Endothelial cell of umbilical vein (primary cell): ENCODE results near the gene SPRED2. TPM values are rescaled to one million over a fixed set of nuclear protein-coding genes. Genes with fewer than 3 reads are reported as not detected.

Source experiments
- BruUV-seq: library from RNA; stranded (reverse); fragments of 400-500 nt; replicated peaks from 2 replicates; lab custom pipeline; 2021; lab: Mats Ljungman, UMichigan
- CTCF ChIA-PET: fragments of 300-600, 350-600 bp; sonication (Branson Sonifier 250); formaldehyde crosslinking; loops from one replicate; lab custom pipeline; 2021; ENCODE audit warnings: antibody characterized with exemption, inconsistent platforms; lab: Charles Lee
- POLR2A ChIA-PET: fragments of 300-600, 350-600 bp; sonication (Branson Sonifier 250); formaldehyde crosslinking; loops from one replicate; lab custom pipeline; 2021; ENCODE audit warnings: antibody characterized with exemption, inconsistent platforms; lab: Charles Lee
- DNase-seq: peaks from one replicate; pipeline ENCODE4 v3.0.0-alpha.2; 2011; ENCODE audit warnings: low read depth, low spot score
- FAIRE-seq: peaks from 2 replicates; lab custom pipeline; 2011; peaks lifted over from hg19 to GRCh38; lab: Jason Lieb, UNC
- H2AFZ ChIP-seq: 2 replicates; pipeline ENCODE4 v1.6.0; 2012; ENCODE audit warnings: low read depth, low read length, control low read depth, inconsistent platforms
- H3K27ac ChIP-seq: 2 replicates; pipeline ENCODE4 v1.5.1; 2011; ENCODE audit warnings: low read depth, mild to moderate bottlenecking, control low read depth, low read length, moderate library complexity; ENCODE audit not compliant: insufficient read depth
- H3K27me3 ChIP-seq, 2 experiments: 2 replicates each; pipeline versions ENCODE4 v1.6.0 to v1.6.1; 2011; ENCODE audit warnings: low read length in 2 of 2, mixed read lengths in 1 of 2; ENCODE audit not compliant: control insufficient read depth in 2 of 2, insufficient read depth in 2 of 2
- H3K36me3 ChIP-seq, 2 experiments: 2 replicates in 1 of 2; 3 replicates in 1 of 2; pipeline ENCODE4 v1.5.1; 2011; ENCODE audit warnings: low read length in 2 of 2, mild to moderate bottlenecking in 1 of 2, moderate library complexity in 1 of 2; ENCODE audit not compliant: control insufficient read depth in 2 of 2, insufficient read depth in 2 of 2; ENCODE audit errors: extremely low read depth in 1 of 2
- H3K4me1 ChIP-seq: 3 replicates; pipeline ENCODE4 v1.5.1; 2011; ENCODE audit warnings: mild to moderate bottlenecking, low read length; ENCODE audit not compliant: control insufficient read depth, insufficient read depth; ENCODE audit errors: extremely low read depth
- H3K4me2 ChIP-seq: 2 replicates; pipeline ENCODE4 v1.6.1; 2011; ENCODE audit warnings: low read length, control low read depth, mixed read lengths; ENCODE audit not compliant: insufficient read depth
- H3K4me3 ChIP-seq, 3 experiments: fragments of 200-600 bp in 1 of 3; sonication (generic), shearing (Covaris generic) in 1 of 3; replicated peaks in 1 of 3; 2 replicates each; pipeline ENCODE4 v1.5.1; 2011 to 2016; ENCODE audit warnings: control low read depth in 3 of 3, low read length in 3 of 3, mild to moderate bottlenecking in 2 of 3, inconsistent platforms in 1 of 3, low read depth in 1 of 3, moderate library complexity in 1 of 3; ENCODE audit not compliant: insufficient read depth in 1 of 3
- H3K79me2 ChIP-seq: 2 replicates; pipeline ENCODE4 v1.6.0; 2012; ENCODE audit warnings: low read length, inconsistent platforms; ENCODE audit not compliant: control insufficient read depth, insufficient read depth
- H3K9ac ChIP-seq: replicated peaks from 2 replicates; pipeline ENCODE3; 2011; ENCODE audit warnings: low read length, control low read depth; ENCODE audit not compliant: insufficient read depth; ENCODE audit errors: extremely low read depth
- H3K9me1 ChIP-seq: replicated peaks from 3 replicates; pipeline ENCODE4 v1.6.0; 2011; ENCODE audit warnings: mild to moderate bottlenecking, low read length; ENCODE audit not compliant: control insufficient read depth, insufficient read depth; ENCODE audit errors: extremely low read depth
- H3K9me3 ChIP-seq: replicated peaks from 2 replicates; pipeline ENCODE4 v1.5.1; 2012; ENCODE audit warnings: low read length, inconsistent platforms; ENCODE audit not compliant: control insufficient read depth, insufficient read depth
- H4K20me1 ChIP-seq: replicated peaks from 2 replicates; pipeline ENCODE3; 2011; ENCODE audit warnings: mild to moderate bottlenecking, low read length; ENCODE audit not compliant: control insufficient read depth, insufficient read depth; ENCODE audit errors: extremely low read depth
- EZH2 ChIP-seq: IDR thresholded peaks from 2 replicates; pipeline ENCODE4 v1.6.1; 2012; ENCODE audit warnings: borderline replicate concordance, low read depth, mild to moderate bottlenecking, moderate library complexity, low read length, inconsistent platforms; ENCODE audit not compliant: severe bottlenecking
- FOS ChIP-seq: IDR thresholded peaks from 2 replicates; pipeline ENCODE4 v1.6.1; 2011; ENCODE audit warnings: mild to moderate bottlenecking, low read length, moderate library complexity, borderline replicate concordance; ENCODE audit not compliant: insufficient read depth
- MYC ChIP-seq: IDR thresholded peaks from one replicate; pipeline ENCODE4 v1.6.1; 2011; ENCODE audit warnings: mild to moderate bottlenecking, low read depth, low read length
- POLR2A ChIP-seq: IDR thresholded peaks from 2 replicates; pipeline ENCODE4 v1.6.1; 2012; ENCODE audit warnings: low read depth, mild to moderate bottlenecking, control low read depth, low read length
- dilution Hi-C: fragments of 300-500 bp; cut with MboI; formaldehyde crosslinking; loops from one replicate; pipeline ENCODE4 v1.15.0; 2019; ENCODE audit warnings: low sequenced_read_pairs; ENCODE audit not compliant: extremely low pct_ligation_motif_present
- intact Hi-C: fragments of 100-400 bp; cut with micrococcal nuclease; formaldehyde crosslinking; loops from one replicate; pipeline ENCODE4 v1.10.0; 2022
- polyA plus RNA-seq, 4 experiments: library from polyadenylated mRNA; depleted of rRNA in 3 of 4; stranded (reverse) in 3 of 4; unstranded in 1 of 4; fragments of >200 nt; gene quantifications; 2 replicates each; pipeline versions ENCODE4 v1.2.1 to v1.2.3, GENCODE V29; 2011 to 2012; ENCODE audit warnings: missing spikeins in 1 of 4
- total RNA-seq: library from RNA; stranded (reverse); gene quantifications from 2 replicates; pipeline ENCODE4 v1.2.3, GENCODE V29; 2021
- TF ChIP-seq, protein P1 (sequence below): IDR thresholded peaks from 2 replicates; pipeline ENCODE4 v1.6.1; 2011; ENCODE audit not compliant: insufficient read depth, insufficient read length
- TF ChIP-seq, protein P2 (sequence below), 2 donors: IDR thresholded peaks; 1 replicate in 1 of 2; 2 replicates in 1 of 2; pipeline ENCODE4 v1.5.1; 2011; ENCODE audit warnings: low read length in 2 of 2, mild to moderate bottlenecking in 2 of 2, moderate library complexity in 2 of 2, control low read depth in 1 of 2, inconsistent platforms in 1 of 2, low read depth in 1 of 2; ENCODE audit not compliant: insufficient read depth in 1 of 2; ENCODE audit errors: extremely low read depth in 1 of 2

SPRED2 gene
- total and polyA plus RNA-seq, 2 donors (not counting 3 experiments of a cell fraction or from before 2014, with no cell fraction given) = 3.6 to 9.6 TPM

- no TSS peak for BruUV-seq
- TF ChIP-seq MYC (no peak), EZH2 (no peak), POLR2A (no peak), FOS (no peak)
- TF ChIP-seq, protein P1, sequence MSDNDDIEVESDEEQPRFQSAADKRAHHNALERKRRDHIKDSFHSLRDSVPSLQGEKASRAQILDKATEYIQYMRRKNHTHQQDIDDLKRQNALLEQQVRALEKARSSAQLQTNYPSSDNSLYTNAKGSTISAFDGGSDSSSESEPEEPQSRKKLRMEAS = no peak
- TF ChIP-seq, protein P2, sequence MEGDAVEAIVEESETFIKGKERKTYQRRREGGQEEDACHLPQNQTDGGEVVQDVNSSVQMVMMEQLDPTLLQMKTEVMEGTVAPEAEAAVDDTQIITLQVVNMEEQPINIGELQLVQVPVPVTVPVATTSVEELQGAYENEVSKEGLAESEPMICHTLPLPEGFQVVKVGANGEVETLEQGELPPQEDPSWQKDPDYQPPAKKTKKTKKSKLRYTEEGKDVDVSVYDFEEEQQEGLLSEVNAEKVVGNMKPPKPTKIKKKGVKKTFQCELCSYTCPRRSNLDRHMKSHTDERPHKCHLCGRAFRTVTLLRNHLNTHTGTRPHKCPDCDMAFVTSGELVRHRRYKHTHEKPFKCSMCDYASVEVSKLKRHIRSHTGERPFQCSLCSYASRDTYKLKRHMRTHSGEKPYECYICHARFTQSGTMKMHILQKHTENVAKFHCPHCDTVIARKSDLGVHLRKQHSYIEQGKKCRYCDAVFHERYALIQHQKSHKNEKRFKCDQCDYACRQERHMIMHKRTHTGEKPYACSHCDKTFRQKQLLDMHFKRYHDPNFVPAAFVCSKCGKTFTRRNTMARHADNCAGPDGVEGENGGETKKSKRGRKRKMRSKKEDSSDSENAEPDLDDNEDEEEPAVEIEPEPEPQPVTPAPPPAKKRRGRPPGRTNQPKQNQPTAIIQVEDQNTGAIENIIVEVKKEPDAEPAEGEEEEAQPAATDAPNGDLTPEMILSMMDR (IDR thresholded peaks at IDR 0.05; ENCODE audit: extremely low read depth in 1 of 2, insufficient read depth in 1 of 2, low read depth in 1 of 2, low read length in 2 of 2) = no peak
- no peaks in the 10 kb centered on the region for H3K79me2 ChIP-seq
- H3K9me3 ChIP-seq = no peaks in the 10 kb centered on the region
- no peak overlapping the region for H3K27ac ChIP-seq
- H3K4me2 ChIP-seq = no peak overlapping the region
- H4K20me1 ChIP-seq = peaks cover 2% of the 10 kb centered on the region
- no peaks in the 10 kb centered on the region for H3K4me1 ChIP-seq
- intact Hi-C loops = no loop called here
- POLR2A ChIA-PET = no interaction called here
- H2AFZ ChIP-seq = no peak overlapping the region
- DNase-seq (no peak), FAIRE-seq (no peak)
- dilution Hi-C loops = no loop called here
- no peak overlapping the region for H3K4me3 ChIP-seq
- no peaks in the 10 kb centered on the region for H3K9me1 ChIP-seq
- H3K27me3 ChIP-seq = peaks cover 1 to 2% of the 10 kb centered on the region in 2 experiments
- no peak overlapping the region for H3K9ac ChIP-seq
- no peaks in the 10 kb centered on the region for H3K36me3 ChIP-seq
- CTCF ChIA-PET = interaction anchor here (1.5 kb wide), 1 partner anchor 26 kb away, joined by 3 read pairs; no protein-coding TSS in a partner anchor
Observed at GRCh38 chr2:65360441-65360840, 72.0 kb downstream of the SPRED2 start.
